Karpas-422 (cell line): ENCODE measurements around the gene H2BW2. TPM values are rescaled to one million over a fixed set of nuclear protein-coding genes. Genes with fewer than 3 reads are reported as not detected.

Experiments used
- DNase-seq: peaks from one replicate; pipeline ENCODE4 v3.0.0-alpha.2; 2015
- H2AFZ ChIP-seq: fragments of 200-600 bp; sonication (generic); 2 replicates; pipeline ENCODE4 v1.6.1; 2014; ENCODE audit warnings: antibody characterized with exemption, low read length, mixed read lengths
- H3K27ac ChIP-seq: fragments of 200-600 bp; sonication (generic); 2 replicates; pipeline ENCODE4 v1.5.1; 2014; ENCODE audit warnings: mild to moderate bottlenecking, low read length, moderate library complexity
- H3K27me3 ChIP-seq: fragments of 200-600 bp; sonication (generic); 2 replicates; pipeline ENCODE4 v1.6.1; 2014; ENCODE audit warnings: low read length, mixed read lengths
- H3K36me3 ChIP-seq: fragments of 200-600 bp; sonication (generic); 2 replicates; pipeline ENCODE4 v1.6.1; 2014; ENCODE audit warnings: low read length, mixed read lengths; ENCODE audit not compliant: insufficient read depth
- H3K4me1 ChIP-seq: fragments of 200-600 bp; sonication (generic); 2 replicates; pipeline ENCODE4 v1.6.1; 2014; ENCODE audit warnings: mild to moderate bottlenecking, low read length, mixed read lengths
- H3K4me2 ChIP-seq: fragments of 200-600 bp; sonication (generic); 2 replicates; pipeline ENCODE4 v1.6.1; 2014; ENCODE audit warnings: low read length, low read depth, mild to moderate bottlenecking; ENCODE audit not compliant: poor library complexity, severe bottlenecking
- H3K4me3 ChIP-seq: fragments of 200-600 bp; sonication (generic); 2 replicates; pipeline ENCODE4 v1.5.1; 2014; ENCODE audit warnings: mild to moderate bottlenecking, antibody characterized with exemption, low read length, mixed read lengths
- H3K79me2 ChIP-seq: fragments of 200-600 bp; sonication (generic); 2 replicates; pipeline ENCODE4 v1.6.1; 2014; ENCODE audit warnings: mild to moderate bottlenecking, low read length, mixed read lengths
- H3K9ac ChIP-seq: fragments of 200-600 bp; sonication (generic); 2 replicates; pipeline ENCODE4 v1.6.0; 2014; ENCODE audit warnings: low read length
- H3K9me2 ChIP-seq: fragments of 200-600 bp; sonication (generic), shearing (Covaris generic); replicated peaks from 2 replicates; pipeline ENCODE4 v1.6.0; 2014; ENCODE audit warnings: mild to moderate bottlenecking, low read length, moderate library complexity; ENCODE audit not compliant: insufficient read depth
- H3K9me3 ChIP-seq: fragments of 300-700, 200-600 bp; sonication (generic); 2 replicates; pipeline ENCODE4 v1.6.1; 2014; ENCODE audit warnings: low read length, mixed read lengths
- H4K20me1 ChIP-seq: fragments of 200-600 bp; sonication (generic); 2 replicates; pipeline ENCODE4 v1.6.1; 2014; ENCODE audit warnings: mild to moderate bottlenecking, antibody characterized with exemption, low read length, low read depth; ENCODE audit not compliant: insufficient read depth
- total RNA-seq: library from RNA; depleted of rRNA; stranded (reverse); fragments of >200 nt; shearing (Covaris generic); gene quantifications from 2 replicates; pipeline ENCODE4 v1.2.3, GENCODE V29; 2014; ENCODE audit warnings: low replicate concordance; rRNA removed

H2BW2 gene
- total RNA-seq, 1 experiment from 2014 or later: not detected

GRCh38 chrX:104085477-104085876 lies 45.7 kb downstream of the H2BW2 start:
- Histone ChIP-seq H4K20me1 (no peaks in the 10 kb centered on the region), H3K4me2 (no peak overlapping the region)

GRCh38 chrX:104085919-104086318 lies 46.2 kb downstream of the H2BW2 start:
- DNase-seq: no peak
- Histone ChIP-seq H3K4me2 (no peak overlapping the region), H3K9me2 (no peaks in the 10 kb centered on the region), H2AFZ (no peak overlapping the region), H3K27me3 (0 out of 2 replicates have a peak, but pooled peaks cover 3% of the 10 kb centered on the region), H3K79me2 (no peaks in the 10 kb centered on the region), H3K27ac (no peak overlapping the region), H3K4me3 (no peak overlapping the region), H3K9ac (no peak overlapping the region), H4K20me1 (no peaks in the 10 kb centered on the region), H3K9me3 (no peaks in the 10 kb centered on the region), H3K36me3 (no peaks in the 10 kb centered on the region), H3K4me1 (no peaks in the 10 kb centered on the region)

More at GRCh38 chrX:104085477-104085876, 45.7 kb downstream of the H2BW2 start:
- H3K27ac ChIP-seq: no peak overlapping the region
- H3K9me3 ChIP-seq: no peaks in the 10 kb centered on the region
- H3K9ac ChIP-seq: no peak overlapping the region
- 0 out of 2 replicates have a peak, but pooled peaks cover 3% of the 10 kb centered on the region for H3K27me3 ChIP-seq
- H3K4me3 ChIP-seq: no peak overlapping the region
- H3K36me3 ChIP-seq: no peaks in the 10 kb centered on the region
- H3K4me1 ChIP-seq: no peaks in the 10 kb centered on the region
- no peaks in the 10 kb centered on the region for H3K9me2 ChIP-seq
- H3K79me2 ChIP-seq: no peaks in the 10 kb centered on the region
- no peak overlapping the region for H2AFZ ChIP-seq
- no peak for DNase-seq

Other genes with a start within 250 kb of the H2BW2 start
- not detected in 2 replicates for gene RAB9B, start 207.7 kb upstream of the H2BW2 start, total RNA-seq
- gene TMSB15B, start 77.3 kb upstream of the H2BW2 start, total RNA-seq: 1.0 and 13.2 TPM in 2 replicates
- gene H2BW1, start 26.2 kb upstream of the H2BW2 start, total RNA-seq: not detected in 2 replicates
- 0.29 and 6.1 TPM in 2 replicates for gene TMSB15C, start 36.3 kb downstream of the H2BW2 start, total RNA-seq
- gene ZCCHC18, start 72.6 kb downstream of the H2BW2 start, total RNA-seq: 0.41 and 0.90 TPM in 2 replicates
- gene SLC25A53, start 117.1 kb downstream of the H2BW2 start, total RNA-seq: 2.2 and 5.8 TPM in 2 replicates
- 12.2 and 26.8 TPM in 2 replicates for gene FAM199X, start 126.5 kb downstream of the H2BW2 start, total RNA-seq
- gene ESX1, start 215.0 kb downstream of the H2BW2 start, total RNA-seq: not detected in 2 replicates